Vagina (tissue), 2 donors: ENCODE data around the gene BAHD1.

Experiments used
- POLR2A ChIP-seq, 2 donors: fragments of 450-650 bp; IDR thresholded peaks; one replicate each; pipeline ENCODE4 v1.6.1; 2017; ENCODE audit warnings: antibody characterized with exemption in 2 of 2, mild to moderate bottlenecking in 2 of 2, moderate library complexity in 2 of 2
- POLR2AphosphoS5 ChIP-seq, 2 donors: sonication (generic); formaldehyde crosslinking; IDR thresholded peaks; one replicate each; pipeline ENCODE4 v1.9.0; 2017; ENCODE audit warnings: antibody characterized with exemption in 2 of 2, mild to moderate bottlenecking in 2 of 2, low read depth in 1 of 2; ENCODE audit not compliant: insufficient read depth in 1 of 2
- TF ChIP-seq, protein P1 (sequence below), 3 experiments: fragments of 450-650 bp in 2 of 3; fragments of 200-600 bp in 1 of 3; sonication (generic) in 1 of 3; IDR thresholded peaks; one replicate each; pipeline ENCODE4 v1.5.1; 2017 to 2019; ENCODE audit warnings: antibody characterized with exemption in 3 of 3, mild to moderate bottlenecking in 2 of 3, moderate library complexity in 2 of 3

DNA sequence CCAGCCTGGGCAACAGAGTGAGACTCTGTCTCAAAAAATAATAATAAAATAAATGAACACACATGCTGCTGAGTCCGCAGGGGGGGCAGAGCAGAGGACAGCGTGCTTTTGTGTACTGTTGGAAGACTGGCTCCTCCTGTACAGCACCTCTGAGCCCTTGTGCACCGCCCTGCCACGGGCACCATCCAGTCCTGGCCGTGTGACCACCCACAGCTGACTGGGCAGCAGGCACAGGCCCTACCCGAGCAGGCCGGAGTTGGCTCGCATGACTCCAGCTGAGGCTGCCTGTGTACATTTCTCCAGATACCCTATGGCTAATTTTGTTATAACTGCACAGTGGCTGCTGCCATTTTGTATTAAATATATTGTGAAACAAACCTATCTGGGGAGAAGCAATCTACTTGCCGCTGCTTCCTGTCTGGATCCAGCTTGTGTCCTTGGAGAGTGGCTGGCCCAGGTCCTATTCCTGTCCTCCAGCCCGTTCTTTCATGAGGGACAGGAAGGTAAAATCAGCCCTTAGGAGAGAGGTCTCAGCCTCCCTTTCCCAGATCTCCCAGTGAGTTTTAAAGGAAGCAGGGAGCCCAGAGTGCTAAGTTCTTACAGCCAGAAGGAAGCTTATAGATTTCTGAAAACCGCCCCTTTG, 20.6 kb upstream of the BAHD1 start:
- TF ChIP-seq POLR2A (IDR thresholded peaks at IDR 0.05) (no peak), POLR2AphosphoS5 (IDR thresholded peaks at IDR 0.05; ENCODE audit: insufficient read depth in 1 of 2, low read depth in 1 of 2) (no peak)
- TF ChIP-seq, protein P1, sequence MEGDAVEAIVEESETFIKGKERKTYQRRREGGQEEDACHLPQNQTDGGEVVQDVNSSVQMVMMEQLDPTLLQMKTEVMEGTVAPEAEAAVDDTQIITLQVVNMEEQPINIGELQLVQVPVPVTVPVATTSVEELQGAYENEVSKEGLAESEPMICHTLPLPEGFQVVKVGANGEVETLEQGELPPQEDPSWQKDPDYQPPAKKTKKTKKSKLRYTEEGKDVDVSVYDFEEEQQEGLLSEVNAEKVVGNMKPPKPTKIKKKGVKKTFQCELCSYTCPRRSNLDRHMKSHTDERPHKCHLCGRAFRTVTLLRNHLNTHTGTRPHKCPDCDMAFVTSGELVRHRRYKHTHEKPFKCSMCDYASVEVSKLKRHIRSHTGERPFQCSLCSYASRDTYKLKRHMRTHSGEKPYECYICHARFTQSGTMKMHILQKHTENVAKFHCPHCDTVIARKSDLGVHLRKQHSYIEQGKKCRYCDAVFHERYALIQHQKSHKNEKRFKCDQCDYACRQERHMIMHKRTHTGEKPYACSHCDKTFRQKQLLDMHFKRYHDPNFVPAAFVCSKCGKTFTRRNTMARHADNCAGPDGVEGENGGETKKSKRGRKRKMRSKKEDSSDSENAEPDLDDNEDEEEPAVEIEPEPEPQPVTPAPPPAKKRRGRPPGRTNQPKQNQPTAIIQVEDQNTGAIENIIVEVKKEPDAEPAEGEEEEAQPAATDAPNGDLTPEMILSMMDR (IDR thresholded peaks at IDR 0.05), result no peak
